Testis (tissue), 3 donors: ENCODE results near the gene PRDM12. TPM values are rescaled to one million over a fixed set of nuclear protein-coding genes. Genes with fewer than 3 reads are reported as not detected.
A peak's percentile ranks its signal among the peaks of the same experiment; 100 is the strongest.

Source experiments
- DNase-seq: peaks from one replicate; pipeline ENCODE4 v3.0.0-alpha.2; 2019
- H3K27ac ChIP-seq, 2 donors: fragments of 200-600 bp; sonication (generic); one replicate each; pipeline ENCODE4 v1.5.1; 2019
- H3K27me3 ChIP-seq: fragments of 200-600 bp; sonication (generic); one replicate; pipeline ENCODE4 v1.5.1; 2019
- H3K36me3 ChIP-seq: fragments of 200-600 bp; sonication (generic); one replicate; pipeline ENCODE4 v1.5.1; 2017; ENCODE audit warnings: low read depth; ENCODE audit errors: missing control alignments
- H3K4me1 ChIP-seq: fragments of 200-600 bp; sonication (generic); one replicate; pipeline ENCODE4 v1.5.1; 2019
- H3K4me3 ChIP-seq, 2 donors: fragments of 200-600 bp; sonication (generic); one replicate each; pipeline ENCODE4 v1.5.1; 2017 to 2019
- H3K9me3 ChIP-seq: fragments of 200-600 bp; sonication (generic); one replicate; pipeline ENCODE4 v1.5.1; 2017
- CTCF ChIP-seq, 3 experiments: fragments of 450-650 bp in 2 of 3; fragments of 200-600 bp in 1 of 3; sonication (generic) in 1 of 3; IDR thresholded peaks; one replicate each; pipeline ENCODE4 v1.5.1; 2016 to 2019; ENCODE audit warnings: antibody characterized with exemption in 3 of 3, mild to moderate bottlenecking in 2 of 3, moderate library complexity in 1 of 3
- POLR2A ChIP-seq: fragments of 450-650 bp; IDR thresholded peaks from one replicate; pipeline ENCODE4 v1.6.1; 2017; ENCODE audit warnings: antibody characterized with exemption, mild to moderate bottlenecking, moderate library complexity
- WGBS, 2 donors: methylation state at CpG; one replicate each; pipeline ENCODE4 v1.1.5; 2018; 5-methylcytosine and 5-hydroxymethylcytosine counted together
- intact Hi-C: fragments of 100-400 bp; cut with DNase I; formaldehyde crosslinking; loops from one replicate; pipeline ENCODE4 v1.15.1; 2023; ENCODE audit warnings: low total_unique reads
- polyA plus RNA-seq: library from polyadenylated mRNA; stranded (reverse); fragments of 350-450 nt; fragmentation: Illumina TruSeq; extraction: RNeasy Lipid Tissue Mini Kit (QIAGEN cat#74804); gene quantifications from one replicate; pipeline ENCODE4 v1.2.3, GENCODE V29; 2014; ENCODE audit warnings: low read depth, low replicate concordance; ENCODE audit not compliant: insufficient read depth
- total RNA-seq, 2 donors: library from RNA; depleted of rRNA; stranded (reverse); fragments of >200 nt; gene quantifications; one replicate each; pipeline ENCODE4 v1.2.3, GENCODE V29; 2016

The PRDM12 gene
- total and polyA plus RNA-seq, 3 donors from 2014 or later: 0.32 to 0.71 (median 0.68) TPM

GRCh38 chr9:130630071-130630450 is 34.3 kb upstream of the PRDM12 start:
- intact Hi-C loops: no loop called here
- TF ChIP-seq POLR2A: no peak
- TF ChIP-seq CTCF (IDR thresholded peaks at IDR 0.05): no peak
- WGBS, 2 donors: 88 to 100% methylated on average over 1 to 4 of the region's 4 CpGs

GRCh38 chr9:130630506-130631330 is 33.7 kb upstream of the PRDM12 start:
- DNase-seq: peak; percentile 62
- Histone ChIP-seq H3K9me3 (no peaks in the 10 kb centered on the region), H3K27me3 (no peaks in the 10 kb centered on the region), H3K4me3 (no peak overlapping the region), H3K36me3 (peaks cover 6% of the 10 kb centered on the region), H3K4me1 (no peaks in the 10 kb centered on the region), H3K27ac (no peak overlapping the region)
- WGBS, 2 donors: 76 to 90% methylated on average over 13 to 27 of the region's 27 CpGs
- no peak for TF ChIP-seq POLR2A
- no peak for TF ChIP-seq CTCF (IDR thresholded peaks at IDR 0.05)
- intact Hi-C loops: no loop called here

More at GRCh38 chr9:130630071-130630450, 34.3 kb upstream of the PRDM12 start:
- Histone ChIP-seq H3K36me3 (peaks cover 6% of the 10 kb centered on the region), H3K4me1 (no peaks in the 10 kb centered on the region), H3K27me3 (no peaks in the 10 kb centered on the region), H3K9me3 (no peaks in the 10 kb centered on the region), H3K27ac (no peak overlapping the region), H3K4me3 (no peak overlapping the region)
- no peak for DNase-seq

- 90 to 98% methylated on average over 16 to 22 of the region's 22 CpGs for WGBS, 2 donors
- Histone ChIP-seq H3K4me1 (no peaks in the 10 kb centered on the region), H3K9me3 (no peaks in the 10 kb centered on the region), H3K27ac (no peak overlapping the region), H3K4me3 (no peak overlapping the region), H3K36me3 (peaks cover 4% of the 10 kb centered on the region), H3K27me3 (no peaks in the 10 kb centered on the region)
- intact Hi-C loops: no loop called here
- no peak for DNase-seq
- TF ChIP-seq POLR2A: no peak
- no peak for TF ChIP-seq CTCF (IDR thresholded peaks at IDR 0.05)
Observed at GRCh38 chr9:130631331-130632080, 32.9 kb upstream of the PRDM12 start.

- Histone ChIP-seq H3K4me1 (no peaks in the 10 kb centered on the region), H3K36me3 (peaks cover 3% of the 10 kb centered on the region), H3K27me3 (no peaks in the 10 kb centered on the region), H3K4me3 (no peak overlapping the region), H3K9me3 (no peaks in the 10 kb centered on the region), H3K27ac (no peak overlapping the region)
- intact Hi-C loops: no loop called here
- no peak for DNase-seq
- 86 to 98% methylated on average over 10 to 13 of the region's 13 CpGs for WGBS, 2 donors
- TF ChIP-seq POLR2A: no peak
- TF ChIP-seq CTCF (IDR thresholded peaks at IDR 0.05): no peak
Observed at GRCh38 chr9:130632081-130632710, 32.2 kb upstream of the PRDM12 start.
